Activated effector memory CD4-positive, alpha-beta T cell treated with anti-CD3 and anti-CD28 coated beads, Interleukin-2, amount 50 U/mL, for 16 hours (primary cell): Measurements from ENCODE around the gene WDR44.
"Not testable (repeated sequence)": the region's sequence is repeated elsewhere in the genome, so short reads cannot be mapped to it uniquely, and the experiment has no call there.

Experiments
- DNase-seq: peaks from one replicate; pipeline ENCODE4 v3.0.0-alpha.2; 2020

The WDR44 gene

GRCh38 chrX:118364261-118364660, 18.4 kb downstream of the WDR44 start:
- DNase-seq, result no peak

DNA sequence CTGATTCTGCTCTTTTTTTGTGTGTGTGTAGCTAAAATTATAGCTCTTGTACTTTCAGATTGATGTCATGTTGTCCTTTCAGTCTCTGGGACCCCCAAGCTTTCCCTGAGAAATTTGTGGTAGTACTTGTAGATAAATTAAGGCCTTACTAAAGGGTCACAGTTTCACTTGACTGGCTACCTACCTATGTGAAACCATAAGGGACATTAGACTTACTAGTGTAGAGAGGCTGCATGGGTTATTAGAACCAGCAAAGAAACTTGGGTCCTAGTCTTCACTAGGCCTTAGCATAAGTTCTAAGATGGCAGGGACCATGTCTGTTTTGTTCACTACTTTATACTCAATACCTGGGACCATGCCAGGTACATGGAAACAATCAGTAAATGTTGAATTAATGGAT, 21.4 kb downstream of the WDR44 start:
- DNase-seq, result no peak

- DNase-seq, result no peak
Measured at GRCh38 chrX:118368398-118368797, 22.5 kb downstream of the WDR44 start.

DNA sequence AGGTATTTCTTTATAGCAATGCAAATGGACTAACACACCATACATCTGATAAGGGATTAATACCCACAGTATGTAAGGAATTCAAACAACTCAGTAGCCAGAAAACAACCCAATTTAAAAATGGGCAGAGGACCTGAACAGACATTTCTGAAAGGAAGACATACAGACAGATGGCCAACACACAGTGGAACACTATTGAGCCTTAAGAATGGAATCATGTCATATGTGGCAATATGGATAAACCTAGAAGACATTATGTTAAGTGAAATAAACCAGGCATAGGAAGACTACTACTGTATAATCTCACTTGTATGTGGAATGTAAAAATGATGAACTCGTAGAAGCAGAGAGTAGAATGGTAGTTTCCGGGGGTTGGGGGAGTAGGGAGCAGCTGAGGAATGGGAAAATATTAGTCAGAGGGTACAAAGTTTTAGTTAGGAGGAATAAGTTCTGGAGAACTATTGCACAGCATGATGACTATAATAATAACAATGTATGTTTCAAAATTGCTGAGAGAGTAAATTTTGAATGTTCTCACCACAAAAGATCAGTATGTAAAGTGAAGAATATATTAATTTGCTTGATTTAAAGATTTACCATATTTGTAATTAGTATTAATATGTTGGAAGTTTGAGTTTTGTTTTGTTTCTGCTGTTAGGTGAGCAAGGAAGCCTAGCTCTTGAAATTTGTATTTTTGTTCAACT, 25.2 kb downstream of the WDR44 start:
- DNase-seq, result no peak

- DNase-seq, result no peak
Measured at GRCh38 chrX:118373538-118373937, 27.6 kb downstream of the WDR44 start.

DNA sequence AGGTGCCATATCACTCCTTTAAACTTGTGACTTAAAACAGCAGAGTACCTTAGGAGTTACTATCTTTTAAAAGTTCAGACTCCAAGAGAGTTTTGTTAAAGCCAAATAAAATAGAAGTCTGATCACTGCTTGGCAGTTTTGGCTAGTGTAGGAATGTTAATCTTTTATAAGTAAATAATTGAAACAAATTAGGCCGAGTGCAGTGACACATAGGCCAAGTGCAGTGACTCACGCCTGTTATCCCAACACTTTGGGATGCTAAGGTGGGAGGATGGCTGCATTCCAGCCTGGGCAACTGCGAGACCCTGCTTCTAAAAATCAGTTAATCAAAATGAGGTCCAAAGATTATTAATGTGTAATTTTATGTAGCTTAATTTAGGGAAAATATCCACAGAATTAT, 37.2 kb downstream of the WDR44 start:
- DNase-seq, result no peak

DNA sequence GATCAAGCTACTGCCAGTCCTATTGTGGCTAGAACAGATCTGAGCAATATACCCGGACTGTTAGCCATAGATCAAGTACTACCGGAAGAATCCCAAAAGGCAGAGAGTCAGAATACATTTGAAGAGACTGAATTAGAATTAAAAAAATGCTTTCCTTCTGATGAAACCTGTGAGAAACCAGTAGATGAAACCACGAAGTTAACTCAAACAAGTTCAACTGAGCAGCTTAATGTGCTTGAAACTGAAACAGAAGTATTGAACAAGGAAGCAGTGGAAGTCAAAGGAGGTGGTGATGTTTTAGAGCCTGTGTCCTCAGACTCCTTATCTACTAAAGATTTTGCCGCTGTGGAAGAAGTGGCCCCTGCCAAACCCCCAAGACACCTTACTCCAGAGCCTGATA, 46.8 kb downstream of the WDR44 start:
- no peak for DNase-seq

GRCh38 chrX:118396113-118396512, 50.2 kb downstream of the WDR44 start:
- DNase-seq, result no peak

DNA sequence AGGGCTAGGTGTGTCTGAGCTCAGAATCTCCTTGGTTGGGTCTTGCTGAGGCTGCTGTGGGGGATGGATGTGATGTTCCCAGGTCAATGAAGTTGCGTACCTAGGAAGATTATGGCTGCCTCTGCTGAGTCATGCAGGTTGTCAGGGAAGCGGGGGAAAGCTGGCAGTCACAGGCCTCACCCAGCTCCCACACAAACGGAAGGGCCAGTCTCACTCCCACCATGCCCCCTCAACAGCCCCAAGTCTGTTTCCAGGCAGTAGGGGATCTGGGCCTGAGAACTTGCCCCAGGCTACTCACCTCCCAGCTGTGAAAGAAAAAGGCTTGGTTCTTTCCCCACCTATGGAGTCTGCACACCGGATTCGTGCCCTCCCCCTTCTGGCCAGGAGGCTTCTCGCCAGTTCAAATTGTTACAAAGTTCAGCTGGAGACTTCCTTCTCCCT, 72.9 kb downstream of the WDR44 start:
- DNase-seq, result no peak

- DNase-seq, result no peak
Measured at GRCh38 chrX:118420462-118420861, 74.6 kb downstream of the WDR44 start.

- no peak for DNase-seq
Measured at GRCh38 chrX:118423558-118423957, 77.7 kb downstream of the WDR44 start.

DNA sequence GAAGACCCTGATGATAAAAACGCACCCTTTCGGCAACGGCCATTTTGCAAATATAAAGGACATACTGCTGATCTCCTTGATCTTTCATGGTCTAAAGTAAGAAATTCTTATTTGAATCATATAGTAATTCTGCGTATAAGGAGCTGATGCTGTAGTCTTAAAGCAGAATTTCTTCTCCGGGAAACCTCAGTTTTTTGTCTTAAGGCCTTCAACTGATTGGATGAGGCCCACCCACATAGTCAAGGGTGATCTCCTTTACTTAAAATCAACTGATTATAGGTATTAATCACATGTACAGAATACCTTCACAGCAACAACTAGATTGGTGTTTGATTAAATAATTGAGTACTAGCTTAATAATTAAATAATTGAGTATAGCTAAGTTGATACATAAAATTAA, 86.9 kb downstream of the WDR44 start:
- no peak for DNase-seq

DNA sequence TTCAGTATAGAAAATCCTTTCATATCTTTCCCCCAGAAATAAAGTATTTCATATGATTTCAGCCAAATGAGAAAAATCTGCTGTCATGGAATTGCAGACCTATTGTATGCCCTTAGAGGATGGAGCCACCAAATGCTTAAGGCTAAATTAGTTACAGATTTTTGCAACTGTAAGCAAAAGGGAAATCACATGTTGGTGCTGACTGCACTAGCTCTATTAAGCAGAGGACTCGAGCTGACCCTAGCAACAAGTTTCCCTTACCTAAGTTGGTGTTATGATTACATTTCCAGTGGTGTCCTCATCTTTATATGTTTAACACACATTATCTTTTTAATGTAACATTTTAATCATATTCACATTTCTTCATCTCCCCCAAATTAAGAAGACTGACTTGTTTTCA, 91.4 kb downstream of the WDR44 start:
- no peak for DNase-seq

GRCh38 chrX:118448273-118448783, 102.4 kb downstream of the WDR44 start:
- no peak for DNase-seq

DNA sequence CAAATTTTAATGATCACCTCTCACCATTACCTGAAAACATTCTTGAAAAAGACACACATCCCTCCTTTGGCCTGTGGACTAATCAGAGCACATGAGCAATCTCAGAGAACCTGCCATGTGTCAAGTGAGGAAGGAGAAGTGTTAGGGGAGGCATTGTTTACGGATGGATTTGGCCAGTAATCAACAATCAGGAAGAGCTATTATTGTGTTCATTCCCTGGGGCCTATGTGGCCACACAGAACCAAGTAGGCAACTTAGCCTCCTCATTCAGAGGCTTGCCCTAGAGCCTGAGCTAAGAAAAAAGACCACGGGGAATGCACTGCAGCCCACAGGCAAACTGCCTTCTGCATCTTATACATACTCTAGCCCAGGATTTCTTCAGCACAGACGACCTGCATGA, 109.1 kb downstream of the WDR44 start:
- DNase-seq, result no peak

GRCh38 chrX:118459494-118459893, 113.6 kb downstream of the WDR44 start:
- DNase-seq, result no peak

DNA sequence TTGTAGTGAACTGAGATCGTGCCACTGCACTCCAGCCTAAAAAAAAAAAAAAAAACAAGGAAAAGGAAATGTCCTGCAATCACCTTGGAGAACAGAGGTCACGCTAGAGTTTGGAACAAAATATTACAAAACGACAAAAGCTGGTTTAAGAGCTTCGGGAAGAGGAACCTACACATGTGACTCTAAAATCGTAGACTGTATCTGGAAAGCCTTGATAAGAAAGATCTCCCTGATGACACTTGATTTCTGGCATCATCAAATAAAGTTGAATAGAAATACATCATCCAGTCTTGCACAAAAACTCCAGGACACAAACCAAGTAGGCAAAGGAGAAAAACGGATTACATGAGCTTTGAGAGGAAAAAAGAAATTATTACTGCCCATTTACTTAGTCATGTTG, 118.6 kb downstream of the WDR44 start:
- no peak for DNase-seq

DNA sequence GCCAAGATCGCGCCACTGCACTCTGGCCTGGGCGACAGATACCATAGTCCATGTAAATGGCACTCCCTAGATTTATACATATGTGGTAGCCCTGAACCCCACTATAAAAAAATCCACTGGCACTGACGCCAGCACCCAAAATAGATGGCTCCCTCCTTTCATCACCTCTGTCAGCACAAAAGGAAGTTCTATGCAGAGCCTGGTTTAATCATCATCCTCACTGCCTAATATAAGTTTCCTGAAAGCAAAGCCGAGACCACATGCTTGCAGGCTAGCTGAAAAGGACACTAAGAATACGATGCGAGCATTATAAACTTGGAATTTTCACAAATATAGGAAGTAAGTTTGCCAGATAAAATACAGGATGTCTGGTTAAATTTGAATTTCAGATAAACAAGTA, 122.2 kb downstream of the WDR44 start:
- no peak for DNase-seq

DNA sequence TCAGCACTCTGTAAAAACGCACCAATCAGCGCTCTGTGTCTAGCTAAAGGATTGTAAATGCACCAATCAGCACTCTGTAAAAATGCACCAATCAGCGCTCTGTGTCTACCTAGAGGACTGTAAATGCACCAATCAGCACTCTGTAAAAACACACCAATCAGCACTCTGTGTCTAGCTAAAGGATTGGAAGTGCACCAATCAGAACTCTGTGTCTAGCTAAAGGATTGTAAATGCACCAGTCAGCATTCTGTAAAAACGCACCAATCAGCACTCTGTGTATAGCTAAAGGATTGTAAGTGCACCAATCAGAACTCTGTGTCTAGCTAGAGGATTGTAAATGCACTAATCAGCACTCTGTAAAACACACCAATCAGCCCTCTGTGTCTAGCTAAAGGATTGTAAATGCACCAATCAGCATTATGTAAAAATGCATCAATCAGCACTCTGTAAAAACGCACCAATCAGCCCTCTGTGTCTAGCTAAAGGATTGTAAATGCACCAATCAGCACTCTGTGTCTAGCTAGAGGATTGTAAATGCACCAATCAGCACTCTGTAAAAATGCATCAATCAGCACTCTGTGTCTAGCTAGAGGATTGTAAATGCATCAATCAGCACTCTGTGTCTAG, 124.9 kb downstream of the WDR44 start:
- not testable (repeated sequence) for DNase-seq

DNA sequence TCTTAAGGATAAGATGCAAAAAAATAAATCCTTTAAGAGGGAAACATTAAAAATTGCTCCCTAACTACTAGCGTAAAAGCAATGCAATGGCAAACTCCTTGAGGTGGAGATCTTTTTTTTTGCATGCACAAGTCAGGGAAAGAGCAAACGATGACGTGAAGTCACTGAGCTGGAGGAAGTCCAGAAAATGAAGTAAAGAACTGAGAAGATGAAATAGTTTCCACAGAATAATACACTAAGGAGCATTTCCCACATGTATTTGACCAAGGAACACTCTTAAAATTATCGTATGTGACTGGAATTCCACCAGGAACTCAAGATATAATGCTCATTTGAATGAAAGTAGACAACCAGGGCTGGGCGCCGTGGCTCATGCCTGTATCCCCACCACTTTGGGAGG, 128.7 kb downstream of the WDR44 start:
- no peak for DNase-seq

- DNase-seq, result no peak
Measured at GRCh38 chrX:118475903-118476302, 130.0 kb downstream of the WDR44 start.

- DNase-seq, result no peak
Measured at GRCh38 chrX:118480172-118480571, 134.3 kb downstream of the WDR44 start.

GRCh38 chrX:118482384-118482783, 136.5 kb downstream of the WDR44 start:
- not testable (repeated sequence) for DNase-seq

GRCh38 chrX:118484216-118484903, 138.5 kb downstream of the WDR44 start:
- no peak for DNase-seq
